Aortic smooth muscle cell (primary cell): Measurements from ENCODE around the gene GTF2IRD2. TPM values are rescaled to one million over a fixed set of nuclear protein-coding genes. Genes with fewer than 3 reads are reported as not detected.

Experiments used
- total RNA-seq: library from RNA; depleted of rRNA; stranded (reverse); fragments of >200 nt; gene quantifications from 2 replicates; pipeline ENCODE4 v1.2.3, GENCODE V29; 2014

GTF2IRD2 gene
- 4.8 and 6.4 TPM in 2 replicates for total RNA-seq

DNA sequence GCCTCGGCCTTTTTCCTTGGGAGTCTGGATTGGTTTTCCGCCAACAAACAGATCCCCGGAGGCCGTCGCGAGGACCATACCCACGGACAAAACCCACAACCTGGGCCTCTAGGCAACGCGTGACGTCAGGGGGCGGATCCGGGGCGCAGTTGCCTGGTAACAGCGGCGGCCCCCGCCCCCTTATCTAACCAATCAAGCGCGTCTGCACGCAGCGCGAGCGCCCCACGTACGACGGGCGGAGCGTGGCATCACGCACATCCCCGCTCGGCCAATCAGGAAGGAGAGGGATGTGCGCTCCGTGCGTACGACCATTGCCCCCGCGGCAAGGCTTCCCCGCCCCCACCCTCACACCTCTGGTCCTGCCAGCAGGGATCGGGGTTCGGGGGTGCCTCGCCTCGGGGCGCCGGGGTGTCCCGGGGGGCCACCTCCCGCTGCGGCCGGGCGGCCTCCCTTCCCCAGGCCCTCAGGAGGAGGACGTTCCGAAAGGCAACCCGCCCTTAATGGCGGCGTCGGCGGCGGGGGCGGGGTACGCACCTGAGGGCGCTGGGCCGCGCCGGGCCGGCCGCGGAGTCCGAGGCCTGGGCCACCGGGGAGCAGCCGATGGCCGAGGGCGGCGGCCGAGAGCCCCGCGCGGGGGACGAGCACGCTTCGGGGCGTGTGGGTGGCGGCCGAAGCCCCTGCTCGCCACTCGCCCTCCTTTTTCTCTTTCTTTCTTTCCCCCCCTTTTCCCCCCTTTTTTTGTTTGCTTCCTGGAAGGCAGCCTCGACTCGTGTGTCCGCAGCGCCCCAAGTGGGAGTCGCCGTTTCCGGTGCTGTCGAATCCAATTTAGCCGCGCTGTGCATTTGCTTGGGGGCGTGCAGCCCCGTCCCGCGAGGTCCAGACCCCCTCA is at the start of gene GTF2IRD2:
TSS of gene GTF2IRD2 (minus strand) at position 773 of the 889 bp plus-strand sequence. CDS start 15,227 bp downstream, outside the sequence.

DNA sequence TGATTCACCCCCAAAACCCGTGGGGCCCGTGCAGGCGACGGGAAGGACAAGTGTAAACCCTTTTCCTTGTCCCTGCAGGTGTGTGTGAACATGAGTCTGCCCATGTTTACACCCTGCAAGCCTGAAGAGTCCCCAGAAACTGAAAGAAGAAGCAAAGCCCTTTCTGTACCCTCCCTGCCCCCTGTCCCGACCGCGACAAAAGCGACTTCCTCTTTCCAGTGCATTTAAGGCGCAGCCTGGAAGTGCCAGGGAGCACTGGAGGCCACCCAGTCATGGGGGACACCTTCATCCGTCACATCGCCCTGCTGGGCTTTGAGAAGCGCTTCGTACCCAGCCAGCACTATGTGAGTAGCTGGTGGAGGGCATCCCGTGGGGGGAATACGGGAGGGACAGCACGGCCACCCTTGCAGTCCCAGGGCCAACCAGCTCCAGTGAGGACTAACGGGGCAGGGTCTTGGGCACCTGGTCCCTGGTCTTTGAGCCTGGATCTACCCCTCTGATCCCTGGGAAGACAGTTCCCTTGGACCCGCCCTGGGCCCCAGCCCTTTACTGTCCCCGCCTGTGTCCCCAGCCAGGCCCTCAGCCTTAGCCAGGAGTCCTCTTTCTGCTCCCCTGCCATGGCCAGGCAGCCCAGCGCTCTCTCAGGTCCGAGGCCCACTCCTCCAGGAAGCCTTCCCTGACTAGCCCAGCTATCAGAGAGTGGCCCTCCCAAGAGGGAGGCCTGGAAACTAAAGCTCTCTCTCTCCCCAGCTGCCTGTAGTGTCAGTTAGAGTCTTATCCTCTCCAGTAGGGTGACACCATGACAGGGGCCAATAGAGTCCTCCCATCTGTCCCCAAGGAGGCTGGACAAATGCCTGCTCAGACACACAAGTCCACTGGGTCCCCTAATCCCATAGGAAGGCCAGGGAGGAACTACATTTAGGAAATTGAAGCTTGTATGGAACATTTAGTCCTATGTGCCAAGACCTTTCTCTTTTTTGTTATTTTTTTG is 77.3 kb downstream of the GTF2IRD2 start, which contains the start of gene NCF1:
TSS of gene NCF1 (plus strand) at position 252 of the 991 bp plus-strand sequence. CDS start at position 273, 21 bp downstream.

Other genes starting within 250 kb of the GTF2IRD2 start
- 69.6 and 93.4 TPM in 2 replicates for gene GTF2I, start 193.9 kb downstream of the GTF2IRD2 start, total RNA-seq
- not detected in 2 replicates for gene NCF1, start 77.6 kb downstream of the GTF2IRD2 start, total RNA-seq
- 8.1 and 11.8 TPM in 2 replicates for gene CASTOR2, start 113.1 kb upstream of the GTF2IRD2 start, total RNA-seq
- gene RCC1L, start 222.2 kb upstream of the GTF2IRD2 start, total RNA-seq = 49.5 and 50.1 TPM in 2 replicates
- 18.5 and 19.7 TPM in 2 replicates for gene GTF2IRD2B, start 241.0 kb upstream of the GTF2IRD2 start, total RNA-seq